Upper lobe of left lung (tissue), 6 donors: Measurements from ENCODE around the gene IFNGR1. TPM values are rescaled to one million over a fixed set of nuclear protein-coding genes. Genes with fewer than 3 reads are reported as not detected.

Experiments
- ATAC-seq, 2 donors: fragments of 200-7000 bp; cut with Tn5 transposase; one replicate each; pipeline ENCODE4 v1.9.1; 2022; ENCODE audit warnings: mild to moderate bottlenecking in 2 of 2, moderate library complexity in 2 of 2; ENCODE audit not compliant: low FRiP score in 2 of 2
- DNase-seq, 2 donors: peaks; one replicate each; pipeline ENCODE4 v3.0.0-alpha.2; 2019 to 2020
- H3K27ac ChIP-seq, 4 donors: fragments of 200-600 bp; sonication (generic); one replicate each; pipeline ENCODE4 v1.5.1; 2016 to 2019
- H3K27me3 ChIP-seq, 4 donors: fragments of 200-600 bp; sonication (generic); one replicate each; pipeline ENCODE4 v1.5.1; 2017 to 2019
- H3K36me3 ChIP-seq, 4 donors: fragments of 200-600 bp; sonication (generic); one replicate each; pipeline ENCODE4 v1.5.1; 2016 to 2019
- H3K4me1 ChIP-seq, 4 donors: fragments of 200-600 bp; sonication (generic); one replicate each; pipeline ENCODE4 v1.5.1; 2018 to 2019
- H3K4me3 ChIP-seq, 4 donors: fragments of 200-600 bp; sonication (generic); one replicate each; pipeline ENCODE4 v1.5.1; 2017 to 2019; ENCODE audit warnings: mild to moderate bottlenecking in 2 of 4, moderate library complexity in 1 of 4
- H3K9me3 ChIP-seq, 4 donors: fragments of 200-600 bp; sonication (generic); one replicate each; pipeline ENCODE4 v1.5.1; 2018 to 2019
- CTCF ChIP-seq, 6 experiments: fragments of 450-650 bp in 4 of 6; fragments of 200-600 bp in 2 of 6; sonication (generic) in 2 of 6; IDR thresholded peaks; one replicate each; pipeline ENCODE4 v1.5.1; 2016 to 2019; ENCODE audit warnings: antibody characterized with exemption in 6 of 6
- EP300 ChIP-seq, 4 donors: sonication (generic); formaldehyde crosslinking; IDR thresholded peaks; one replicate each; pipeline ENCODE4 v1.5.1; 2017; ENCODE audit warnings: antibody characterized with exemption in 4 of 4, control low read depth in 2 of 4
- POLR2A ChIP-seq, 4 donors: fragments of 450-650 bp; IDR thresholded peaks; one replicate each; pipeline ENCODE4 v1.5.1; 2016 to 2017; ENCODE audit warnings: antibody characterized with exemption in 4 of 4, mild to moderate bottlenecking in 2 of 4
- POLR2AphosphoS5 ChIP-seq, 2 donors: sonication (generic); formaldehyde crosslinking; IDR thresholded peaks; one replicate each; pipeline ENCODE4 v1.5.1; 2017; ENCODE audit warnings: antibody characterized with exemption in 2 of 2
- WGBS, 2 donors: methylation state at CpG; one replicate each; pipeline ENCODE4 v1.1.5; 2017 to 2018; 5-methylcytosine and 5-hydroxymethylcytosine counted together
- total RNA-seq, 6 donors: library from RNA; depleted of rRNA in 4 of 6; stranded (reverse); fragments of >200 nt in 4 of 6; gene quantifications; one replicate each; pipeline versions ENCODE4 v1.1.0 to v1.2.1, GENCODE V29; 2016 to 2021
- donor health status: DM: no; HTN: no; CAD: no; lungs with moderate emphysema.
- donor health status: DM: no; HTN: yes; CAD: no; lungs with severe emphysema.

IFNGR1 gene
- total RNA-seq, 6 donors from 2014 or later: 94.0 to 216 (median 183) TPM

- WGBS, 2 donors: 92 to 97% methylated on average over 5 of the region's 5 CpGs
- Histone ChIP-seq H3K4me1 (peaks cover 0 to 13% (median 6%) of the 10 kb centered on the region in 4 donors), H3K9me3 (peaks cover 4 to 19% (median 17%) of the 10 kb centered on the region in 4 donors), H3K27ac (no peak overlapping the region), H3K36me3 (no peaks in the 10 kb centered on the region), H3K4me3 (no peak overlapping the region), H3K27me3 (no peaks in the 10 kb centered on the region)
- ATAC-seq (no peak), DNase-seq (no peak)
- no peak for TF ChIP-seq CTCF (IDR thresholded peaks at IDR 0.05)
- TF ChIP-seq POLR2A (IDR thresholded peaks at IDR 0.05): no peak
- no peak for TF ChIP-seq POLR2AphosphoS5 (IDR thresholded peaks at IDR 0.05)
- no peak for TF ChIP-seq EP300 (IDR thresholded peaks at IDR 0.05)
Measured at GRCh38 chr6:137188855-137189254, 30.3 kb downstream of the IFNGR1 start.

- no peak for ATAC-seq
- no peaks in the 10 kb centered on the region for H3K36me3 ChIP-seq
- TF ChIP-seq POLR2AphosphoS5 (IDR thresholded peaks at IDR 0.05) (no peak), POLR2A (IDR thresholded peaks at IDR 0.05) (no peak), CTCF (IDR thresholded peaks at IDR 0.05) (no peak), EP300 (IDR thresholded peaks at IDR 0.05) (no peak)
- H3K4me3 ChIP-seq: no peak overlapping the region
- no peaks in the 10 kb centered on the region for H3K27me3 ChIP-seq
- no peak overlapping the region for H3K27ac ChIP-seq
- H3K4me1 ChIP-seq: no peaks in the 10 kb centered on the region
- H3K9me3 ChIP-seq: peaks cover 19 to 43% (median 40%) of the 10 kb centered on the region in 4 donors
- WGBS, 2 donors: 83 to 87% methylated on average over 3 of the region's 3 CpGs
- DNase-seq: no peak
Measured at GRCh38 chr6:137185290-137185689, 33.9 kb downstream of the IFNGR1 start.

DNA sequence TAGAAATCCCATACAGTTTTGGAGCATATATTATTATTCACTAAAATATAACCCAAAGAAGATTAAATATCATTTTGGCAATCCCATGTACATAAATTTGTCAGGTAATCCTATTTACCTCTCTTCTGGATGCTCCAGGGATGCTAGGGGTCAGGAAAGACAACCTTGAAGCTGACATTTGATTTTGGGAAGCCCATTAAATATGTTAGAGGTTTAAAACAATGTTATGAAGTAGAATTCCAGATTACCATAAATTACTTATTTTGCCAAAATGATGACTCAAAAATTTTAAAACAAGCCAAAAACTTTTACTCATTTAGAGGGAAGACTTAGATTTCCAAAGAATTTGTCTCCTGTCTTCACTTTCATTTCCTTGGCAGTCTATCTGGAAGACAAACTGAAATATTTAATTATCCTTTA, 36.5 kb downstream of the IFNGR1 start:
- H3K9me3 ChIP-seq: peaks cover 19 to 42% (median 36%) of the 10 kb centered on the region in 4 donors
- H3K4me1 ChIP-seq: no peaks in the 10 kb centered on the region
- ATAC-seq: no peak
- no peak for DNase-seq
- H3K4me3 ChIP-seq: no peak overlapping the region
- no peak overlapping the region for H3K27ac ChIP-seq
- no peaks in the 10 kb centered on the region for H3K27me3 ChIP-seq
- no peak for TF ChIP-seq POLR2AphosphoS5 (IDR thresholded peaks at IDR 0.05)
- TF ChIP-seq CTCF (IDR thresholded peaks at IDR 0.05): no peak
- TF ChIP-seq POLR2A (IDR thresholded peaks at IDR 0.05): no peak
- no peak for TF ChIP-seq EP300 (IDR thresholded peaks at IDR 0.05)
- H3K36me3 ChIP-seq: no peaks in the 10 kb centered on the region

GRCh38 chr6:137181891-137182653, 37.1 kb downstream of the IFNGR1 start:
- no peaks in the 10 kb centered on the region for H3K4me1 ChIP-seq
- TF ChIP-seq POLR2AphosphoS5 (IDR thresholded peaks at IDR 0.05) (no peak), CTCF (IDR thresholded peaks at IDR 0.05) (no peak), POLR2A (IDR thresholded peaks at IDR 0.05) (no peak), EP300 (IDR thresholded peaks at IDR 0.05) (no peak)
- WGBS, 2 donors: 80 to 87% methylated on average over 3 of the region's 3 CpGs
- no peaks in the 10 kb centered on the region for H3K27me3 ChIP-seq
- peaks cover 19 to 42% (median 36%) of the 10 kb centered on the region in 4 donors for H3K9me3 ChIP-seq
- no peak overlapping the region for H3K27ac ChIP-seq
- ATAC-seq: no peak
- DNase-seq: no peak
- H3K36me3 ChIP-seq: no peaks in the 10 kb centered on the region
- H3K4me3 ChIP-seq: no peak overlapping the region

GRCh38 chr6:137177611-137178010, 41.6 kb downstream of the IFNGR1 start:
- TF ChIP-seq POLR2AphosphoS5 (IDR thresholded peaks at IDR 0.05) (no peak), POLR2A (IDR thresholded peaks at IDR 0.05) (no peak)

More at GRCh38 chr6:137177611-137178010, 41.6 kb downstream of the IFNGR1 start:
- H3K9me3 ChIP-seq: peaks cover 3 to 14% (median 11%) of the 10 kb centered on the region in 4 donors
- no peaks in the 10 kb centered on the region for H3K36me3 ChIP-seq
- 90 to 91% methylated on average over 1 of the region's 1 CpG for WGBS, 2 donors
- H3K4me3 ChIP-seq: no peak overlapping the region
- no peak for ATAC-seq
- H3K27ac ChIP-seq: no peak overlapping the region
- no peaks in the 10 kb centered on the region for H3K27me3 ChIP-seq
- H3K4me1 ChIP-seq: no peaks in the 10 kb centered on the region
- no peak for DNase-seq
